ENCODE results near the gene HYAL2. TPM values are rescaled to one million over a fixed set of nuclear protein-coding genes. Genes with fewer than 3 reads are reported as not detected.

The HYAL2 gene
- total and polyA plus RNA-seq, 3 donors from 2014 or later, result 58.6 to 111 (median 90.9) TPM

GRCh38 chr3:50345586-50346234 lies 23.2 kb upstream of the HYAL2 start, which contains the start of gene ZMYND10:
ZMYND10 (minus strand) TSS chr3:50345732; CDS start chr3:50345579, 153 bp downstream.
- peaks cover 15% of the 10 kb centered on the region for H3K4me1 ChIP-seq
- no peaks in the 10 kb centered on the region for H3K27me3 ChIP-seq
- no peaks in the 10 kb centered on the region for H3K9me3 ChIP-seq
- no peak within 1 kb of the TSS for H3K27ac ChIP-seq
- DNase-seq, result peak; percentile 74
- intact Hi-C loops (cut with DNase I; ENCODE audit: low total_unique reads), result no loop called here
- WGBS, 2 donors, result 12% methylated on average over 29 to 44 of the region's 45 CpGs
- H3K36me3 ChIP-seq (ENCODE audit: low read depth, missing control alignments), result no peaks in the 10 kb centered on the region
- H3K4me3 ChIP-seq, result peak within 1 kb of the TSS; percentile 36 to 58
- no peak for TF ChIP-seq POLR2A (IDR thresholded peaks at IDR 0.05)
- no peak for TF ChIP-seq CTCF (IDR thresholded peaks at IDR 0.05)

GRCh38 chr3:50345008-50345407 lies 22.5 kb upstream of the HYAL2 start:
- Histone ChIP-seq H3K36me3 (ENCODE audit: low read depth, missing control alignments) (no peaks in the 10 kb centered on the region), H3K4me1 (peaks cover 15% of the 10 kb centered on the region), H3K27ac (no peak overlapping the region), H3K9me3 (no peaks in the 10 kb centered on the region), H3K27me3 (no peaks in the 10 kb centered on the region), H3K4me3 (peak overlapping the region; percentile 36 to 58)
- intact Hi-C loops (cut with DNase I; ENCODE audit: low total_unique reads), result no loop called here
- TF ChIP-seq POLR2A (IDR thresholded peaks at IDR 0.05) (no peak), CTCF (IDR thresholded peaks at IDR 0.05) (no peak)
- no peak for DNase-seq
- WGBS, 2 donors, result 48 to 61% methylated on average over 8 of the region's 8 CpGs

GRCh38 chr3:50342813-50343633 lies 20.5 kb upstream of the HYAL2 start:
- intact Hi-C loops (cut with DNase I; ENCODE audit: low total_unique reads), result no loop called here
- WGBS, 2 donors, result 83 to 85% methylated on average over 10 to 13 of the region's 13 CpGs
- H3K27me3 ChIP-seq, result no peaks in the 10 kb centered on the region
- no peaks in the 10 kb centered on the region for H3K36me3 ChIP-seq (ENCODE audit: low read depth, missing control alignments)
- DNase-seq, result no peak
- no peak for TF ChIP-seq POLR2A (IDR thresholded peaks at IDR 0.05)
- TF ChIP-seq CTCF (IDR thresholded peaks at IDR 0.05), result no peak
- no peaks in the 10 kb centered on the region for H3K9me3 ChIP-seq
- H3K4me1 ChIP-seq, result peaks cover 23% of the 10 kb centered on the region
- no peak overlapping the region for H3K27ac ChIP-seq
- H3K4me3 ChIP-seq, result no peak overlapping the region

- 63 to 73% methylated on average over 10 to 13 of the region's 13 CpGs for WGBS, 2 donors
- no peak overlapping the region for H3K4me3 ChIP-seq
- no peak for TF ChIP-seq CTCF (IDR thresholded peaks at IDR 0.05)
- no peak for TF ChIP-seq POLR2A (IDR thresholded peaks at IDR 0.05)
Observed at GRCh38 chr3:50341996-50342650, 19.6 kb upstream of the HYAL2 start.

More at GRCh38 chr3:50341996-50342650, 19.6 kb upstream of the HYAL2 start:
- Histone ChIP-seq H3K27ac (no peak overlapping the region), H3K36me3 (ENCODE audit: low read depth, missing control alignments) (no peaks in the 10 kb centered on the region), H3K4me1 (peaks cover 23% of the 10 kb centered on the region), H3K27me3 (no peaks in the 10 kb centered on the region), H3K9me3 (no peaks in the 10 kb centered on the region)
- no peak for DNase-seq
- intact Hi-C loops (cut with DNase I; ENCODE audit: low total_unique reads), result no loop called here

Measured in testis (tissue), 3 donors.